OCI-LY1 (cell line): Measurements from ENCODE around the gene WDR35.

Source experiments
- H2AFZ ChIP-seq: fragments of 200-600 bp; sonication (generic), shearing (Covaris generic); 2 replicates; pipeline ENCODE4 v1.6.0; 2014; ENCODE audit warnings: antibody characterized with exemption, mild to moderate bottlenecking, low read length
- H3F3A ChIP-seq: fragments of 200-600 bp; sonication (generic), shearing (Covaris generic); 2 replicates; pipeline ENCODE4 v1.6.0; 2014; ENCODE audit warnings: mild to moderate bottlenecking, antibody characterized with exemption, low read length, moderate library complexity; ENCODE audit not compliant: insufficient read depth
- H3K27ac ChIP-seq: fragments of 200-600 bp; sonication (generic); 2 replicates; pipeline ENCODE4 v1.5.1; 2014; ENCODE audit warnings: low read length, mixed run types, mild to moderate bottlenecking, low read depth; ENCODE audit not compliant: poor library complexity, severe bottlenecking
- H3K27me3 ChIP-seq: fragments of 200-600 bp; sonication (generic); 2 replicates; pipeline ENCODE4 v1.6.0; 2014; ENCODE audit warnings: antibody characterized with exemption, mild to moderate bottlenecking, low read length, moderate library complexity; ENCODE audit not compliant: insufficient read depth
- H3K36me3 ChIP-seq: fragments of 200-600 bp; sonication (generic); 2 replicates; pipeline ENCODE4 v1.6.1; 2014; ENCODE audit warnings: mild to moderate bottlenecking, antibody characterized with exemption, low read length, moderate library complexity, mixed read lengths; ENCODE audit not compliant: insufficient read depth
- H3K4me1 ChIP-seq: fragments of 200-600 bp; sonication (generic); 2 replicates; pipeline ENCODE4 v1.5.1; 2014; ENCODE audit warnings: mild to moderate bottlenecking, low read length, moderate library complexity; ENCODE audit not compliant: insufficient read depth, severe bottlenecking
- H3K4me2 ChIP-seq: fragments of 200-600 bp; sonication (generic), shearing (Covaris generic); 2 replicates; pipeline ENCODE4 v1.6.1; 2014; ENCODE audit warnings: low read length
- H3K4me3 ChIP-seq: fragments of 200-600 bp; sonication (generic); 2 replicates; pipeline ENCODE4 v1.5.1; 2014; ENCODE audit warnings: low read length, low read depth, mild to moderate bottlenecking, mixed read lengths; ENCODE audit not compliant: poor library complexity, severe bottlenecking
- H3K79me2 ChIP-seq: fragments of 200-600 bp; shearing (Covaris generic); 2 replicates; pipeline ENCODE4 v1.6.1; 2016; ENCODE audit warnings: mixed run types, low read length, mixed read lengths; ENCODE audit not compliant: insufficient read depth
- H3K9ac ChIP-seq: fragments of 200-600 bp; sonication (generic), shearing (Covaris generic); 2 replicates; pipeline ENCODE4 v1.6.1; 2014; ENCODE audit warnings: mild to moderate bottlenecking, low read length, mixed read lengths
- H3K9me2 ChIP-seq: fragments of 200-600 bp; sonication (generic), shearing (Covaris generic); 2 replicates; pipeline ENCODE4 v1.6.1; 2014; ENCODE audit warnings: low read depth, mild to moderate bottlenecking, low read length, mixed read lengths
- H3K9me3 ChIP-seq: fragments of 200-600 bp; shearing (Covaris generic); 2 replicates; pipeline ENCODE4 v1.6.1; 2014; ENCODE audit warnings: low read length, mixed read lengths
- H4K20me1 ChIP-seq: fragments of 200-600 bp; sonication (generic), shearing (Covaris generic); 2 replicates; pipeline ENCODE4 v1.6.0; 2016; ENCODE audit warnings: mild to moderate bottlenecking, low read length; ENCODE audit not compliant: insufficient read depth
- CTCF ChIP-seq: fragments of 200-600 bp; sonication (generic), shearing (Covaris generic); IDR thresholded peaks from 2 replicates; pipeline ENCODE4 v1.5.1; 2017; ENCODE audit warnings: mild to moderate bottlenecking, antibody characterized with exemption, low read length, moderate library complexity, mixed read lengths
- EZH2 ChIP-seq: fragments of 200-600 bp; sonication (generic), shearing (Covaris generic); IDR thresholded peaks from 2 replicates; pipeline ENCODE4 v1.8.0; 2017; ENCODE audit warnings: borderline replicate concordance, mixed run types, mild to moderate bottlenecking, antibody characterized with exemption, low read length, moderate library complexity, mixed read lengths

Gene WDR35

GRCh38 chr2:19988600-19988999 is 1.3 kb downstream of the WDR35 start:
- TF ChIP-seq CTCF (no peak), EZH2 (no peak)
- H3K9ac ChIP-seq: no peak overlapping the region

GRCh38 chr2:19987936-19988335 is 2.0 kb downstream of the WDR35 start:
- peak overlapping the region; percentile 83; the same call in 1 of the 2 replicates for H3K4me2 ChIP-seq
- no peaks in the 10 kb centered on the region for H3K36me3 ChIP-seq
- no peaks in the 10 kb centered on the region for H3K27me3 ChIP-seq
- H3K27ac ChIP-seq: peak overlapping the region; percentile 19
- H3K9me3 ChIP-seq: no peaks in the 10 kb centered on the region
- H3K79me2 ChIP-seq: no peaks in the 10 kb centered on the region
- TF ChIP-seq EZH2 (no peak), CTCF (no peak)
- no peak overlapping the region for H2AFZ ChIP-seq
- H4K20me1 ChIP-seq: no peaks in the 10 kb centered on the region
- H3F3A ChIP-seq: no peaks in the 10 kb centered on the region
- no peak overlapping the region for H3K4me3 ChIP-seq
- H3K9ac ChIP-seq: no peak overlapping the region
- H3K9me2 ChIP-seq: no peaks in the 10 kb centered on the region
- peaks cover 25% of the 10 kb centered on the region for H3K4me1 ChIP-seq

More at GRCh38 chr2:19988600-19988999, 1.3 kb downstream of the WDR35 start:
- Histone ChIP-seq H4K20me1 (no peaks in the 10 kb centered on the region), H3K4me1 (peaks cover 25% of the 10 kb centered on the region), H3K4me2 (peak overlapping the region; percentile 83), H3F3A (no peaks in the 10 kb centered on the region), H3K79me2 (no peaks in the 10 kb centered on the region), H3K9me3 (no peaks in the 10 kb centered on the region), H3K27me3 (no peaks in the 10 kb centered on the region), H2AFZ (no peak overlapping the region), H3K27ac (peak overlapping the region; percentile 19), H3K9me2 (no peaks in the 10 kb centered on the region), H3K36me3 (no peaks in the 10 kb centered on the region), H3K4me3 (peak overlapping the region; percentile 65)

- H3K79me2 ChIP-seq: no peaks in the 10 kb centered on the region
- H3K9me2 ChIP-seq: no peaks in the 10 kb centered on the region
- no peaks in the 10 kb centered on the region for H3K27me3 ChIP-seq
- no peaks in the 10 kb centered on the region for H3K4me1 ChIP-seq
- no peak overlapping the region for H3K27ac ChIP-seq
- no peak overlapping the region for H3K9ac ChIP-seq
- no peaks in the 10 kb centered on the region for H4K20me1 ChIP-seq
- H3K9me3 ChIP-seq: no peaks in the 10 kb centered on the region
- H3K4me2 ChIP-seq: no peak overlapping the region
- no peak overlapping the region for H3K4me3 ChIP-seq
- no peak overlapping the region for H2AFZ ChIP-seq
- H3K36me3 ChIP-seq: peaks cover 11% of the 10 kb centered on the region; the same call in 1 of the 2 replicates
- TF ChIP-seq CTCF: no peak
- no peak for TF ChIP-seq EZH2
- no peaks in the 10 kb centered on the region for H3F3A ChIP-seq
Observed at GRCh38 chr2:19982268-19982667, 7.6 kb downstream of the WDR35 start.
